Measurements from ENCODE around the gene ENPP6.

- TF ChIP-seq, protein P1, sequence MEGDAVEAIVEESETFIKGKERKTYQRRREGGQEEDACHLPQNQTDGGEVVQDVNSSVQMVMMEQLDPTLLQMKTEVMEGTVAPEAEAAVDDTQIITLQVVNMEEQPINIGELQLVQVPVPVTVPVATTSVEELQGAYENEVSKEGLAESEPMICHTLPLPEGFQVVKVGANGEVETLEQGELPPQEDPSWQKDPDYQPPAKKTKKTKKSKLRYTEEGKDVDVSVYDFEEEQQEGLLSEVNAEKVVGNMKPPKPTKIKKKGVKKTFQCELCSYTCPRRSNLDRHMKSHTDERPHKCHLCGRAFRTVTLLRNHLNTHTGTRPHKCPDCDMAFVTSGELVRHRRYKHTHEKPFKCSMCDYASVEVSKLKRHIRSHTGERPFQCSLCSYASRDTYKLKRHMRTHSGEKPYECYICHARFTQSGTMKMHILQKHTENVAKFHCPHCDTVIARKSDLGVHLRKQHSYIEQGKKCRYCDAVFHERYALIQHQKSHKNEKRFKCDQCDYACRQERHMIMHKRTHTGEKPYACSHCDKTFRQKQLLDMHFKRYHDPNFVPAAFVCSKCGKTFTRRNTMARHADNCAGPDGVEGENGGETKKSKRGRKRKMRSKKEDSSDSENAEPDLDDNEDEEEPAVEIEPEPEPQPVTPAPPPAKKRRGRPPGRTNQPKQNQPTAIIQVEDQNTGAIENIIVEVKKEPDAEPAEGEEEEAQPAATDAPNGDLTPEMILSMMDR (IDR thresholded peaks at IDR 0.05) = no peak
- TF ChIP-seq POLR2A (IDR thresholded peaks at IDR 0.05) = no peak
These were observed 60.4 kb downstream of the ENPP6 start for GRCh38 chr4:184157322-184157721.
